ENCODE measurements around the gene GCA.

The GCA gene

DNA sequence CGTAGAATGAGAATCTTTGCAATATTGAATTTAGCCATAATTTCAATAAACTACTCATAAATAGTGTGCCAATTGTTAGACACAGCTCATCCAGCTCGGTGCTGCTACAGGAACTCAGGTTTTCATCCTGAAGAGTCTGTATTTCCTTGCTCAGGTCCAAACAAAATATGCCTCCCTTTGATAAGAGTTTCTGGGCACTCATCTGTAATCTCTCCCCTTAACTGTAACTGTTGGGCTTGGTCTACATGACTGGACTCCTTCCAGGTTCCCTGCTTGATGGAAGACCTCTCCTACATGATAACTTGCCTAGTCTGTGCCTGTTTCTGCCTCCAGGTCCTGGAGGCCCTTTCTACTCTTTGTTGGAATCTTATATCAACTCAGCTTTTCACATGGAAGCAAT lies 57.9 kb downstream of the GCA start:
- FAIRE-seq (no peak), DNase-seq (ENCODE audit: insufficient read length, low spot score) (no peak)

DNA sequence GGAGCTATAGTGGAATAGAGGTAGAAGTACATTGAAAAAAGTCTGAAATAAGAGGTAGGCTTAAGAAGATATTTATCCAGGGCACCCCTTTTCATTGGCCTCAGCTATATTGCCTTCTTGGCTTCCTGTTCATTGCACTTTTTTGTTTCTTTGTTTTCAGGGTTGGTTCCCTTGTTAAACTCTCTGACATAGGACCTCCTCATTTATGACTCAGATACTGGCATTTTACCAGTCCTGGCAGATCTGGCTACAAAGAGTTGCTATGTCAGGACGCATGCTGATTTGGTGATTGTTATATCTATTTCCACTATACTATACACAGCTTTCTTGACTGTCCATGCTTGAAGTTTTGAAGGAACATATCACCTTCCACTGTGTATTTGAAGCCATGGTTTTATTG lies 60.0 kb downstream of the GCA start:
- FAIRE-seq (no peak), DNase-seq (ENCODE audit: insufficient read length, low spot score) (no peak)

Measured in GM19239 (cell line).